Measurements from ENCODE around the gene HOXC9.

HOXC9 gene

DNA sequence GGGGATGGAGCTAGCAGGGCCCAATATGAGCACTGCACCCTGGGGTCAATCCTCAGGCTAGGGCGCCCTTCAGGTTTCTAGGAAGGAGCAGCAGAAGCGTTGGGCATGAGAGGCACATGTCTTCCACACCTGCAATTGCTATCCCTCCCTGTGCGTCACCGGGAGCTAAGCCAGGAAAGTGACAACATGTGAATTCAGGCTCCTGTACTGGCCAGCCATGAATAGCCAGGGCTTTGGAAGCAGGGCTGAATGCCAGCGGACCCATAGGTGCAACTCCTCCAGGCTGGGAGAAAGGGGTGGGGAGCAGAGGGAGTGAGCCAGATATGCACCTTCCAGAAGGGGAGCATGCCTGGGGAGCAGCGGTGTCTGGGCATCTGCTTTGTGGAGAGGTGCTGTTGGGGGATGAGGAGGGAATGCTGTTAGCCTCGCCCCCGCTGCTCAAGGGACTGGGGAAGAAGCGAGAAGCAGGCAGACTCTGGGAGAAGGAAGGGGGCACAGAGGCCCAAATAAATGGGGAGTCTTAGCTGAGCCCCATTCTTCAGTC is 39.0 kb downstream of the HOXC9 start (continued):
- TF ChIP-seq, protein P1, sequence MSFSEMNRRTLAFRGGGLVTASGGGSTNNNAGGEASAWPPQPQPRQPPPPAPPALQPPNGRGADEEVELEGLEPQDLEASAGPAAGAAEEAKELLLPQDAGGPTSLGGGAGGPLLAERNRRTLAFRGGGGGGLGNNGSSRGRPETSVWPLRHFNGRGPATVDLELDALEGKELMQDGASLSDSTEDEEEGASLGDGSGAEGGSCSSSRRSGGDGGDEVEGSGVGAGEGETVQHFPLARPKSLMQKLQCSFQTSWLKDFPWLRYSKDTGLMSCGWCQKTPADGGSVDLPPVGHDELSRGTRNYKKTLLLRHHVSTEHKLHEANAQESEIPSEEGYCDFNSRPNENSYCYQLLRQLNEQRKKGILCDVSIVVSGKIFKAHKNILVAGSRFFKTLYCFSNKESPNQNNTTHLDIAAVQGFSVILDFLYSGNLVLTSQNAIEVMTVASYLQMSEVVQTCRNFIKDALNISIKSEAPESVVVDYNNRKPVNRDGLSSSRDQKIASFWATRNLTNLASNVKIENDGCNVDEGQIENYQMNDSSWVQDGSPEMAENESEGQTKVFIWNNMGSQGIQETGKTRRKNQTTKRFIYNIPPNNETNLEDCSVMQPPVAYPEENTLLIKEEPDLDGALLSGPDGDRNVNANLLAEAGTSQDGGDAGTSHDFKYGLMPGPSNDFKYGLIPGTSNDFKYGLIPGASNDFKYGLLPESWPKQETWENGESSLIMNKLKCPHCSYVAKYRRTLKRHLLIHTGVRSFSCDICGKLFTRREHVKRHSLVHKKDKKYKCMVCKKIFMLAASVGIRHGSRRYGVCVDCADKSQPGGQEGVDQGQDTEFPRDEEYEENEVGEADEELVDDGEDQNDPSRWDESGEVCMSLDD (tag by site-specific recombination; IDR thresholded peaks at IDR 0.05), result peak; percentile 33; the same call in 1 of the 2 replicates
- TF ChIP-seq ZNF350 (tag by site-specific recombination; IDR thresholded peaks at IDR 0.05) (no peak), ZNF398 (tag by site-specific recombination; IDR thresholded peaks at IDR 0.05) (no peak), ZNF274 (IDR thresholded peaks at IDR 0.05; ENCODE audit: low read length) (no peak), ZNF274 (tag by site-specific recombination; IDR thresholded peaks at IDR 0.05; ENCODE audit: borderline replicate concordance) (no peak), OSR2 (tag by site-specific recombination; IDR thresholded peaks at IDR 0.05) (peak; percentile 89), ZNF138 (tag by site-specific recombination; IDR thresholded peaks at IDR 0.05; ENCODE audit: borderline replicate concordance) (no peak), SP3 (tag by site-specific recombination; IDR thresholded peaks at IDR 0.05) (no peak), ZNF792 (tag by site-specific recombination; IDR thresholded peaks at IDR 0.05) (no peak), TRIM28 (IDR thresholded peaks at IDR 0.05; ENCODE audit: borderline replicate concordance, low read length) (no peak), MZF1 (tag by site-specific recombination; IDR thresholded peaks at IDR 0.05; ENCODE audit: borderline replicate concordance) (peak; percentile 73), KLF16 (tag by site-specific recombination; IDR thresholded peaks at IDR 0.05) (no peak; the same call in 1 of the 2 replicates), SCRT2 (tag by site-specific recombination; IDR thresholded peaks at IDR 0.05) (peak; percentile 70; the same call in 1 of the 2 replicates), KLF1 (tag by site-specific recombination; IDR thresholded peaks at IDR 0.05) (no peak), ZBTB49 (tag by site-specific recombination; IDR thresholded peaks at IDR 0.05; ENCODE audit: low read depth) (no peak), ZNF266 (tag by site-specific recombination; IDR thresholded peaks at IDR 0.05; ENCODE audit: low read depth) (no peak), ZEB2 (tag by site-specific recombination; IDR thresholded peaks at IDR 0.05) (peak; percentile 30; the same call in 1 of the 2 replicates), ZSCAN16 (tag by site-specific recombination; IDR thresholded peaks at IDR 0.05) (no peak)
- TF ChIP-seq, protein P2, sequence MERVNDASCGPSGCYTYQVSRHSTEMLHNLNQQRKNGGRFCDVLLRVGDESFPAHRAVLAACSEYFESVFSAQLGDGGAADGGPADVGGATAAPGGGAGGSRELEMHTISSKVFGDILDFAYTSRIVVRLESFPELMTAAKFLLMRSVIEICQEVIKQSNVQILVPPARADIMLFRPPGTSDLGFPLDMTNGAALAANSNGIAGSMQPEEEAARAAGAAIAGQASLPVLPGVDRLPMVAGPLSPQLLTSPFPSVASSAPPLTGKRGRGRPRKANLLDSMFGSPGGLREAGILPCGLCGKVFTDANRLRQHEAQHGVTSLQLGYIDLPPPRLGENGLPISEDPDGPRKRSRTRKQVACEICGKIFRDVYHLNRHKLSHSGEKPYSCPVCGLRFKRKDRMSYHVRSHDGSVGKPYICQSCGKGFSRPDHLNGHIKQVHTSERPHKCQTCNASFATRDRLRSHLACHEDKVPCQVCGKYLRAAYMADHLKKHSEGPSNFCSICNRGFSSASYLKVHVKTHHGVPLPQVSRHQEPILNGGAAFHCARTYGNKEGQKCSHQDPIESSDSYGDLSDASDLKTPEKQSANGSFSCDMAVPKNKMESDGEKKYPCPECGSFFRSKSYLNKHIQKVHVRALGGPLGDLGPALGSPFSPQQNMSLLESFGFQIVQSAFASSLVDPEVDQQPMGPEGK (tag by site-specific recombination; IDR thresholded peaks at IDR 0.05), result peak; percentile 8; the same call in 1 of the 2 replicates
- TF ChIP-seq, protein P3, sequence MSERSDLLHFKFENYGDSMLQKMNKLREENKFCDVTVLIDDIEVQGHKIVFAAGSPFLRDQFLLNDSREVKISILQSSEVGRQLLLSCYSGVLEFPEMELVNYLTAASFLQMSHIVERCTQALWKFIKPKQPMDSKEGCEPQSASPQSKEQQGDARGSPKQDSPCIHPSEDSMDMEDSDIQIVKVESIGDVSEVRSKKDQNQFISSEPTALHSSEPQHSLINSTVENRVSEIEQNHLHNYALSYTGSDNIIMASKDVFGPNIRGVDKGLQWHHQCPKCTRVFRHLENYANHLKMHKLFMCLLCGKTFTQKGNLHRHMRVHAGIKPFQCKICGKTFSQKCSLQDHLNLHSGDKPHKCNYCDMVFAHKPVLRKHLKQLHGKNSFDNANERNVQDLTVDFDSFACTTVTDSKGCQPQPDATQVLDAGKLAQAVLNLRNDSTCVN (tag by site-specific recombination; optimal IDR thresholded peaks at IDR 0.05), result no peak
- TF ChIP-seq, protein P4, sequence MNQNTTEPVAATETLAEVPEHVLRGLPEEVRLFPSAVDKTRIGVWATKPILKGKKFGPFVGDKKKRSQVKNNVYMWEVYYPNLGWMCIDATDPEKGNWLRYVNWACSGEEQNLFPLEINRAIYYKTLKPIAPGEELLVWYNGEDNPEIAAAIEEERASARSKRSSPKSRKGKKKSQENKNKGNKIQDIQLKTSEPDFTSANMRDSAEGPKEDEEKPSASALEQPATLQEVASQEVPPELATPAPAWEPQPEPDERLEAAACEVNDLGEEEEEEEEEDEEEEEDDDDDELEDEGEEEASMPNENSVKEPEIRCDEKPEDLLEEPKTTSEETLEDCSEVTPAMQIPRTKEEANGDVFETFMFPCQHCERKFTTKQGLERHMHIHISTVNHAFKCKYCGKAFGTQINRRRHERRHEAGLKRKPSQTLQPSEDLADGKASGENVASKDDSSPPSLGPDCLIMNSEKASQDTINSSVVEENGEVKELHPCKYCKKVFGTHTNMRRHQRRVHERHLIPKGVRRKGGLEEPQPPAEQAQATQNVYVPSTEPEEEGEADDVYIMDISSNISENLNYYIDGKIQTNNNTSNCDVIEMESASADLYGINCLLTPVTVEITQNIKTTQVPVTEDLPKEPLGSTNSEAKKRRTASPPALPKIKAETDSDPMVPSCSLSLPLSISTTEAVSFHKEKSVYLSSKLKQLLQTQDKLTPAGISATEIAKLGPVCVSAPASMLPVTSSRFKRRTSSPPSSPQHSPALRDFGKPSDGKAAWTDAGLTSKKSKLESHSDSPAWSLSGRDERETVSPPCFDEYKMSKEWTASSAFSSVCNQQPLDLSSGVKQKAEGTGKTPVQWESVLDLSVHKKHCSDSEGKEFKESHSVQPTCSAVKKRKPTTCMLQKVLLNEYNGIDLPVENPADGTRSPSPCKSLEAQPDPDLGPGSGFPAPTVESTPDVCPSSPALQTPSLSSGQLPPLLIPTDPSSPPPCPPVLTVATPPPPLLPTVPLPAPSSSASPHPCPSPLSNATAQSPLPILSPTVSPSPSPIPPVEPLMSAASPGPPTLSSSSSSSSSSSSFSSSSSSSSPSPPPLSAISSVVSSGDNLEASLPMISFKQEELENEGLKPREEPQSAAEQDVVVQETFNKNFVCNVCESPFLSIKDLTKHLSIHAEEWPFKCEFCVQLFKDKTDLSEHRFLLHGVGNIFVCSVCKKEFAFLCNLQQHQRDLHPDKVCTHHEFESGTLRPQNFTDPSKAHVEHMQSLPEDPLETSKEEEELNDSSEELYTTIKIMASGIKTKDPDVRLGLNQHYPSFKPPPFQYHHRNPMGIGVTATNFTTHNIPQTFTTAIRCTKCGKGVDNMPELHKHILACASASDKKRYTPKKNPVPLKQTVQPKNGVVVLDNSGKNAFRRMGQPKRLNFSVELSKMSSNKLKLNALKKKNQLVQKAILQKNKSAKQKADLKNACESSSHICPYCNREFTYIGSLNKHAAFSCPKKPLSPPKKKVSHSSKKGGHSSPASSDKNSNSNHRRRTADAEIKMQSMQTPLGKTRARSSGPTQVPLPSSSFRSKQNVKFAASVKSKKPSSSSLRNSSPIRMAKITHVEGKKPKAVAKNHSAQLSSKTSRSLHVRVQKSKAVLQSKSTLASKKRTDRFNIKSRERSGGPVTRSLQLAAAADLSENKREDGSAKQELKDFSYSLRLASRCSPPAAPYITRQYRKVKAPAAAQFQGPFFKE (tag by site-specific recombination; IDR thresholded peaks at IDR 0.05; ENCODE audit: borderline replicate concordance), result no peak
- TF ChIP-seq, protein P5, sequence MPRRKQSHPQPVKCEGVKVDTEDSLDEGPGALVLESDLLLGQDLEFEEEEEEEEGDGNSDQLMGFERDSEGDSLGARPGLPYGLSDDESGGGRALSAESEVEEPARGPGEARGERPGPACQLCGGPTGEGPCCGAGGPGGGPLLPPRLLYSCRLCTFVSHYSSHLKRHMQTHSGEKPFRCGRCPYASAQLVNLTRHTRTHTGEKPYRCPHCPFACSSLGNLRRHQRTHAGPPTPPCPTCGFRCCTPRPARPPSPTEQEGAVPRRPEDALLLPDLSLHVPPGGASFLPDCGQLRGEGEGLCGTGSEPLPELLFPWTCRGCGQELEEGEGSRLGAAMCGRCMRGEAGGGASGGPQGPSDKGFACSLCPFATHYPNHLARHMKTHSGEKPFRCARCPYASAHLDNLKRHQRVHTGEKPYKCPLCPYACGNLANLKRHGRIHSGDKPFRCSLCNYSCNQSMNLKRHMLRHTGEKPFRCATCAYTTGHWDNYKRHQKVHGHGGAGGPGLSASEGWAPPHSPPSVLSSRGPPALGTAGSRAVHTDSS (tag by site-specific recombination; IDR thresholded peaks at IDR 0.05), result no peak

All from HEK293 (cell line).